Measurements from ENCODE around the gene DOCK4.

Gene DOCK4

DNA sequence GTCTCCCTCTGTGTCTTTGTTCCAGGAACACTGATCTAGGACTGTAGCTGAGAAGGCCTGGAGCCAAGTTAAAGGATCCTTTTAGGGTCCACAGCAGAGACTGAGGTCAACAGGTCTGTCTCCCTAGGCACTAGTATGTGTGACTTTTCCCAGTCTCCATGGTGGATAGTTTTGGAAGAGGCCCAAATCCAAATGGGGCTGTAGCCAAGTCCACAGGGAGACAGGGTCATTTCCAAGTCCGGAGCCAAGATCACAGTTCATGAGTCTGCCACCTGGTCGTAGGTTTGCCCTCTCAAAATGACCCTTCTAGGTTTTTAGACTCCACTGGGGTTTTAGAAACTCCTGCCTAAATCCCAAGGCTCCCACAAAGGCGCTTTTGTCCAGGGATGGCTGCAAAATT, 17.1 kb upstream of the DOCK4 start:
- no peak for DNase-seq (ENCODE audit: low read depth in 3 of 3)

DNA sequence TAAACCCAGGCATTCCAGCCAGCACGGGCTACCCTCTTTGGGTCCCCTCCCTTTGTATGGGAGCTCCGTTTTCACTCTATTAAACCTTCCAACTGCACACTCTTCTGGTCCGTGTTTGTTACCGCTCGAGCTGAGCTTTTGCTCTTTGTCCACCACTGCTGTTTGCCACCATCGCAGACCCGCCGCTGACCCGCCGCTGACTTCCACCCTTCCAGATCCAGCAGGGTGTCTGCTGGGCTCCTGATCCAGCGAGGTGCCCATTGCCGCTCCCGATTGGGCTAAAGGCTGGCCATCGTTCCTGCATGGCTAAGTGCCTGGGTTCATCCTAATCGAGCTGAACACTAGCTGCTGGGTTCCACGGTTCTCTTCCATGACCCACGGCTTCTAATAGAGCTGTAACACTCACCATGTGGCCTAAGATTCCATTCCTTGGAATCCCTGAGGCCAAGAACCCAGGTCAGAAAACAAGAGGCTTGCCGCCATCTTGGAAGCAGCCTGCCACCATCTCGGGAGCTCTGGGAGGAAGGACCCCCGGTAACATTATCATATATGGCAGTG, 14.8 kb upstream of the DOCK4 start:
- DNase-seq (ENCODE audit: low read depth in 3 of 3): no peak

DNA sequence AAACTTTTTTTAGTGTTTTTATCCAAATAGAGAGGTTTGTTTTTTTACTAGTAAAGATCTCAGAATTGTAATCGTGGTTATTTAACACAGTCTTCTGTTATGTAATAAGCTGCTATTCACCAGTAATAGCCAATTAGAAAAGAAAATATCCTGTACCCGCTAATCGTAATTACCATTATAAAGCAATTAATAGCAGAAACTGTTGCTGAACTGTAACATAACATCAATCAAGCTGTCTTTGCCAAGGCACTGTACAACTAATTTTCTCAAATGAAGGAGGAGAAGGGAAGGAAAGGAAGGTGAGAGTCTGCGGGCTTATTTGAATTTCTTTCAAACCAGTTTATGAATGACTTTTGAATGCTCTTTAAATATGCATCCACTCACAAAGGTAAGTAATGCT, 9.6 kb upstream of the DOCK4 start:
- no peak for DNase-seq (ENCODE audit: low read depth in 3 of 3)

DNA sequence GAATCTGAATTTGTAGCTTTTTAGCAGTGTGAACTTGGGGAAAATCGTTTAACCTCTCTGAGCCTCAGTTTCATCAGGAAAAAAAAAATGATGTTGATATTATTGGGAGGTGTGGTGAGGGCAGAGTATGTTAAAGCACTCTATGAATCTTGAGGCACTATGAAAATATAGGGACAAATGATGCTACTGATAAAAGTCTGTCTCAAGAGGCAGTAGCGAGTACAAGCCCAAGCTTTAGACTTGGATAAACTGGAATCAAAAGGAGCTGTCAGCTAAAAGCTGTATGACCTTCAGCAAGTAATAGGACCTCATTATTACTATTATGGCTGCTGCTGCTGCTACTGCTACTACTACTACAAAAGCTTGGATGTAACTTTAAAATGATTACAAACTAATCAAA, 8.7 kb upstream of the DOCK4 start:
- DNase-seq (ENCODE audit: low read depth in 3 of 3): no peak

DNA sequence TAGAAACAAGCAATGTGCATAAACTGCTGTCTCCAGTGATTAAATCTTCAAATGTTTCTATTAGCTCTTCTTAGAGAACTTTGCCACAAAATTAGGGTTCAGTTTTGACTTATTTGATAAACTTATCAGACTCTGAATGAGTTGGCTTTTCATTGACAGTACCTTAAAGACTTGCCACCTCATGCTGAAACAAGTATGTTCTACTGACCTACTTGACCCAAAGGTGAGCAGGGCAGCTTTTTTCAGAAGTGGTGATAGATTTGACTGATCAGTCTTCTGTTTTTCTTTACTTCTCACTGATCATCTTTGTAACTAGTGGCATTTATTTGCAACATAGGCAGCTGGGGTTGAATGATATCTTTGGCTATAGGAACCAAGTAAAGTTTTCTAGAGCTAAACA, 8.1 kb upstream of the DOCK4 start:
- no peak for DNase-seq (ENCODE audit: low read depth in 3 of 3)

DNA sequence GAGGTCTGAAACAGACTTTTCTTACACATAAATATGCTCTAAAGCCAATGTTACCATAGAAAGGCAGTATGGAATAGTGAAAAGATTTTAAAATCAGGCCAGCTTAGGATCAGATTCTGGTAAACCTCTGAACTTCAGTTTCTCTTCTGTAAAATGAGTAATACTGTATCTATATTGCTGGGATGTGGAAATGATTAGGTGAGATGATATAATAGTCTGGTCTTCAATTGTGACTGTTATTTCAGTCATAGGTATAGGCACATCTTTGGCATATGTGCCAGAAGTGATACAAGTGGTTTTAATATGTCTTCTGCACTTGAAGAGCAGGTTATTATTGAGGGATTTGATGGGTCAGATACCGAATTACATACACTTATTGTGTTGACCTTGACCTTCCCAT, 7.5 kb upstream of the DOCK4 start:
- DNase-seq (ENCODE audit: low read depth in 3 of 3): no peak

DNA sequence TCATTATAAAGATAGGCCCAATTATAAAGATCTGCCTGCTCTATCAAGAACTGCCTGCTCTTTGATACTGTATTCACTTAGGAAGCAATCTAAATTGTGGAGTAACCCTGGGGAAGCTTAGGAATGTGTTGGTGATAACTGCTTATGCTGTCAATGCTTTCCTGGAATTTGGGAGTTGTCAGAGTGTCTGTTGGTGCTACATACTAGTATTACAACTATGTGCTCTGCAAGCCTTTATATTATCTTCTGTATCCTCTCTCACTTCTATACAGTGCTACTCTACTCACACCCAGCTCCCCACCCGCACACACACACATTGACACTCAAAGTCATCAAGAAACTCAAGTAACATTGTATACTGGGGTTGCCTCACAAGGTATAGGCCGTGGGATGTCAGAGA, 6.4 kb upstream of the DOCK4 start:
- DNase-seq (ENCODE audit: low read depth in 3 of 3): no peak

DNA sequence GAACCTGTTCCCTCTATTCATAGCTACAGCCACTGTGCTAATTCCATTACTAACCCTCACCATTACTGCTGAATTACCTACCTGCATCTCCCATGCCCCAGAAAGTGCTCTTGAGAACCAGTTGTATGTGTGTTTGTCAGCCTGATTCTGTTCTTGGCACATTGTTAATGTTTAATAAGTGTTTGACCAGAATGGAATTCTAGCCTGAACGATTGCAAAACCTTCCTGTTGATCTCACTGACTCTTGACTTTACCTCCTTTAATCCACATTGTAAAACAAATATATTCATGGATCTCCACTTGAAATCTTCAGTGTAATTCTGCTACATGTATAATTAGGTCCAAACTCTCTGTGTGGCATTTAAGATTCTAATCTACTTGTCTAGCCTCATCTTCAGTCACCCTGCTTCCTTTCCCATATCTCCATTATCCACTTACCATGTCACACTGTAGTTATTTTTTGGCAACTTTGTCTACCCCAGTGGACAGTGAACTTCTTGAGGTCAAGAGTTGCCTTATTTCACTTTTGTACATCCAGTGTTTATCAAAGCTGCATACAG, 5.2 kb upstream of the DOCK4 start:
- DNase-seq (ENCODE audit: low read depth in 3 of 3): no peak

DNA sequence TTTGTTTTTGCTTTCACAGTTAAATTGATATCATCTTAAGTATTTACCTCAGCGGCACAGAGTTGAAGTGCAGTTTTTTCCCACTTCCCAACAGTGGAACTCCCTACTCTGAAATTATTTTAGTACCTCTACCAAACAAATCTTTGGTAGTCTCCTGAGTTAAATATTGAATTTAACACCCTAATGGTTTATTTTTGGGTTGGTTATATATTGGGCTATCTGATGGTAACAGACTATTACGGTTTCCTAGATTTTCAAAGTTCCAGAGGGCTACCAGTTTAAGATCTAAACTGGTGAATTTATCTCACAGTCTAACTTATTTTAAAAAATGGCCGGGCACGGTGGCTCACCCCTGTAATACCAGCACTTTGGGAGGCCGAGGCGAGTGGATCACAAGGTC, 1.6 kb upstream of the DOCK4 start:
- no peak for DNase-seq (ENCODE audit: low read depth in 3 of 3)

DNA sequence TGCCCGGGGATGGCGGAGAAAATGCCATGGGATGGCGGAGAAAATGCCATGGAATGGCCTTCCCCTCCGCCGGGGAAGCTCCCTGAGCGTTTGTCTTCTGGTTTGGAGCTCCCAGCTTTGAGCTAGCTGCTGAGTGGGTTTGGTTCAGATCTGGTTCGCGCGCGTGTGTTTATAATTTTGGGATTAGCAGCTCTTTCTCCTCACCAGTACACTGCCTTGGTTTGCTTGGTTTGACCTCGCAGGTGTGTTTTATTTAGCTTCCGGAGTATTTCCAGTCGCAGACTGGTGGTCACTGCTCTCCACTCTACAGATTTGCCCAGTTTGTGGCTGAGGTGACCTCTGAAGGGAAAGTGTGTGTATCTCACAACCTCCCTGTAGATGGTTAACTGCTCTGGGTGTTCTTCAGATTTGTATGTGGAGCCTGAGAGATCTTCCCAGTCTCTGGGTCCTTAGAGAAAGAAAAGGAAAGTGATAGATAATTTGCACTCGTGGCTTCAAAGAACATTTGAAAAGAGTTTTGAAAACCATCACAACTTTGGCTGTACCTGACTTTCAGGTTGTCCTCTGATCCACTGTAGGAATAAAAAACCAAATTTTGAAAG, 893 bp upstream of the DOCK4 start:
- no peak for DNase-seq (ENCODE audit: low read depth in 3 of 3)

DNA sequence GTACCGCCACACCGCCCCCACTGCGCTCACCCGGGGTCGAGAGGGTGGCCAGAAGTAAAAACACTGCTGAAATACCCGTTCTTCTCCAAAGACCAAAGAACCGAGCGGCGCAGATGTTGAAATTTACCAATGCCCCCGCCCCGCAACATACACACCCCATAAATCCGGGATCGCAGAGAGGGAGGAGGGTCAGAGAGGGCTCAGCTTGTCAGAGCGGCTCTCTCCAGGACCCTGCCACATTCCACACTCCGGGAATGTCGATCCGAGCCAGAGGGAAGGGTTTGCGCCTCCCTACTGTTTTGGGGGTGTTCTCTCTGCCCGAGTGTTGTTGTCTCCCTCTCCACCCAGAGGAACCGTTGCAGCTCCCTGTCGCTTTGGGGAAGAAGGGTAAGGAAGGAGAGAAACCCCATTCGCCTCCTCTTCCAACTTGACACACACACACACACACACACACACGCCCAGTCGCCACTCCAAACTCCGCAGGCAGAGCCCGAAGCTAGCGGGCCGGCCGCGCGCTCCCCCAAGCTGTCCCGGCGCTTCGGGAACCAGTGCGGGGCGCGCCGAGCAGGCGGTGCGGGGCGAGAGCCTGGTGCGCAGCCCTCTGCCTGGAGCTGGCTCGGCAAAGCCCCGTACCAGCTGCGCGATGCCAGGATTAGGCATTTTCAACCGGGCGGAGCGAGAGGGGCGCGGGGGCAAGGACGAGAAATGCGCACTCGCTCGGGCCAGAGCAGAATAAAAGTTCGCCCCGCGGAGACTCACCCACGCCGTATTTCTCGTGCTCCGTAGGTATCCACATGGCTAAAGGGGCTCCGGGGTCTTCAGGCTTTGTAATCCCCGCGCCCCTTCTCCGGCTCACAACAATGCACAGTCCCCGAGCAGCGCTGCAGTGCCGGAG, 609 bp downstream of the DOCK4 start:
- DNase-seq (ENCODE audit: low read depth in 3 of 3): peak in 1 of 3 donors; percentile 8

DNA sequence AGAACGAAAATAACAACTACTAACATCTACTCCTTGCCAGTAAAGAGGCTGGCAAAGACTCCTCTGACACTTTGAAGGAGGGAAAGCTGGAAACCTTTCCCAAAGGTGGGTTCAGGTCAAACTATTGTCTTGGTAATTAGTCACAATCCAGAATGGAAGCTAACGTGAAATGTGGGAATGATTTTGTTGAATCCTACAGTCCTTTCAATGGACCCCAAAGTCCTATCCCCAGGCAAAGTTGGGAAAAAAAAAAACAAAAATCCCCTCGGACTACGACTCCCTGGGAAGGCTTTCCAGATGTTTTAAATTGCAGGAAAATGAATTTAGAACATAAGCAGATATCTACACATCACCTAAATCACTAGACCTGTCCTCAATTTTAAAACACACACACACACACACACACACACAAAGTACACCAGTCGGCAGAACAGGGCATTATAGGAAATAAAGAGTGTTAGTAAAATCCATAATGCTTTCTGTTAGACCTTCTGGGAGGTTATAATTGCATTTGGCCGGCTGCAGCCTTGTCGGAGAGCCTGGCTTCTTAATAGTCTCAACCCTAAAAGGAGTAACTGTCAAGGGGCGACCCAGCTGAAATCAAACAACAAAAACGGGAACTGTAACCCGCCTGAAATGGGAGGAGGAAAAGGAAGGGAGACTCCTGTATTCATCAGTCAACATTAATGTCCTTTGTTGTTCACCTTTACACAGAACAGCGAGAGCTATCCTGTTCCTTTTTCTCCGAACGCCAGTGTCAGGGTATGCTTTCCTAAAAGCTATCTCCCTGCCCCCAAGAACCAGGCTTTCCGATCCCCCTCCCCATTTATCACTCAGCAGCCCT, 1.5 kb downstream of the DOCK4 start:
- no peak for DNase-seq (ENCODE audit: low read depth in 3 of 3)

DNA sequence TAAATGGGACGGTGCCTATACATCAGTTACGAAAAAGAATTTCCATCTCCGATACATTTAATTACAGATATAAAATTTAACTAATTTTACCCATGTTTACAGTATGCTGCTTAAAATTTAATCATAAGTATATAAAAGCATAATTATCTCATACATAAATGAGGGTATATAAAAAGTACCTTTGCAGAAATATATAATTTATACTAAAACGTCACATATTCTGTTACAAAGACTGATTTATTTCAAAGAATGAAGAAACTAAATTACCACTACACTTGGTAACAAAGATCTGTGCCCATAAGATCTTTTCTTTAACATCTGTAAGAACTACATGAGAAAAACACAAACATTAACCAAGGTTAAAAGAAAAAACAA, 2.8 kb downstream of the DOCK4 start:
- no peak for DNase-seq (ENCODE audit: low read depth in 3 of 3)

DNA sequence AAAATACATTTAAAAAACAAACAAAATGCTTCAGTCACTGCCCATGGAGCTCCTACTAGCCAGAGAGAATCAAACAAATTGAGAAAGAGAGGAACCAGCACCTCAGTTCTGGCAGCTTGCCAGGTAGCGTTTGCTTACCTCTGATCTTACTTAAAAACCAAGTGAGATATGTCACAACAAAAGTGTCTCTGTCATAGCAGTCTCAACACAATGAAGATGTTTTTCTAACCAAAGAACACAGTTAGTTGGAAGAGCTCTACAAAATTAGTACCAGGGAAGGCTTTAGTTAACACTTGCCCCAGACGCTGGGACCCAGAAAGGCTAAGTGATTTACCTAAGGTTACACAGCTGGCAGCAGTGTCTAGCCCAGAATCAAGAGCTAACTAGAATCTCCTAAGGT, 3.4 kb downstream of the DOCK4 start:
- DNase-seq (ENCODE audit: low read depth in 3 of 3): peak in 1 of 3 donors; percentile 17

DNA sequence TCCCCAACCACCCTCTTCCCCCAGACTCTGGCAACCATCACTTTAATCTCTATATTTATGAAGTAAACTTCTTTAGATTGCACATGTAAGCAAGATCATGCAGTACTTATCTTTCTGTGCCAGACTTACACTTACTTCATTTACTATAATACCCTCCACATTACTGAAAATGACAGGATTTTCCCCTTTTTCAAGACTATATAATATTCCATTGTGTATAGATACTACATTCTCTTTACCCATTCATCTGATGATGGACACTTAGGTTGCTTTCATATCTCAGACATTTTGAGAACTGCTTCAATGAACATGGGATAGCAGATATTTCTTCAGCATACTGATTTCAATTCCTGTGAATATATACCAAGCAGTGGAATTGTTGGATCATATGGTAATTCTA, 4.4 kb downstream of the DOCK4 start:
- no peak for DNase-seq (ENCODE audit: low read depth in 3 of 3)

DNA sequence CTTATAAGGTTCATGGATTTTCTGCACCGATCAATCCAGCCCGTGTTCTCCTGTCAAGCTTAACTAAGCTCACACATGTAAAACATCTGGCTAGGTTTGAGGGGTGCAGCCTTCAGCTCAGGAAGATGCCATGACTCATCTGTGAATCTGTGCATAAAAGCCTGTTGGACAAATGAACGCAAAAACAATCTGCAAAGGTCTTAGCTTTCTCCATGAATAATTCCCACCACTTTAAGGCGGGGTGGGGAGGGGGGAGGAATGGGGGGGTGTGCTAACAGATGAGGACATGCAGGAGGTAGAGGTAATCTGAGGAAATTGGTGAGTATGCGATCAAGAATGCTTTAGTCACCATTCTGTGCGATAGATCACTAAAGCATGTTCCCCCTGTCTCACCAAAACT, 4.8 kb downstream of the DOCK4 start:
- no peak for DNase-seq (ENCODE audit: low read depth in 3 of 3)

DNA sequence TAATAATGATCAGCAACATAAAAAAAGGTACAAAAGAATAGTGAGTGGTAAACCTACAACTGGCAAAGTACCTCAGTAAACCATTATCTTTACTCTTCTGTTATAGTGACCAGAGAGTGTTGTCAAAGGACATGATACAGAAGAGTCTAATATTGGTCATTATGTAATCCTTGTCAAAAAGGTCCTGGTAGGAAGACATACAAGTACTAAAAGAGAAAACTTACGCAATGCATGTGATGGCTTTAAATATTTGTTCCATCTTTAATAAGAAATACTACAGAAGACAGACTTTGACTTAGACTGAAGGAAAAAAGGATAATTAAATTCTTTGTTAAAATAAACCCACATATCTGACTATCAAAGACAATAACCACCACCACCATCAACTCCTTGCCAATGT, 6.5 kb downstream of the DOCK4 start:
- DNase-seq (ENCODE audit: low read depth in 3 of 3): no peak

DNA sequence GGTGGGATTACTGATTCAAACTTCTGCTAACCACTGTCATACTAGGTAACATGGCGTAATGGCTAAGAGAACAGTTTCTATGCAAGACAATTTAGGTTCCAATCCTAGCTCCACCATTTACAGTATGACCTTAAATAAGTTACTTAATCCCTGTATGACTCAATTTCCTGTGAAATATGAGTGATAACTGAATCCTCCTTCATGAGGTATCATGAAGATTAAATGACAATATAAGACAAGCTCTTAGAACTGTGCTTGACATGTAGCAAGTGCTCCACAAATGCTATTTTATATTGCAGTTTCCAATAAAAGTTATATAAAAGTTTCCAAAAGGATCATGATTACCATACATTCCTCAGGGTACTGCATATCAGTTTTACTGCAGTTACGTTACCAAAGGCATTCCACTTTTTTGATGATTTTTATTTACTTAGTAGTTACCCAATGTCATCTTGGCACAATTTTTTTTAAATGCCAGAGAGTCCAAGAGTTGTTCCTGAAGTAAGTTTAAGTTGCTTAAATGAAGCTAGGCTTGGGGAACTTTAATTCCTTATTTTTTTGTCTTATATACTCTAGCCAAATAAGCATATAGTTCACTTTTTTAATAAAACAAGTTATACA, 7.1 kb downstream of the DOCK4 start:
- no peak for DNase-seq (ENCODE audit: low read depth in 3 of 3)

DNA sequence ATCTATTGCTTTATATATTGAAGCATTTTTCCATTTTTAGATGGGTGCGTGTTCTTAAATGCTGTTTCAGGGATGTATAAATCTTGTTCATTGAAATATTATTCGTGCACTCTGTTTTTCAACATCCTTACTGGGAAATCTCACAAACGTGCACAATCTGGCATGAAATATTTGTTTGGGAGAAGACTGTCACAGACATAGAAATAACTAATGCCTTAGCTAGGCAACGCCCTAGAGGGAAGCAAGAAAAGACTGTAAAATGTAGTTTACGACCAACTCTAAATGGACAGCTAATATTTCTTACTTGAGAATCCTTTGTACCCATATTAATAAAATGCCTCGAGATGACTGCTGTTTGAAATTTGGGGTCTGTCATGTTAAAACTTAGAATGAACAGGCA, 8.9 kb downstream of the DOCK4 start:
- DNase-seq (ENCODE audit: low read depth in 3 of 3): no peak

DNA sequence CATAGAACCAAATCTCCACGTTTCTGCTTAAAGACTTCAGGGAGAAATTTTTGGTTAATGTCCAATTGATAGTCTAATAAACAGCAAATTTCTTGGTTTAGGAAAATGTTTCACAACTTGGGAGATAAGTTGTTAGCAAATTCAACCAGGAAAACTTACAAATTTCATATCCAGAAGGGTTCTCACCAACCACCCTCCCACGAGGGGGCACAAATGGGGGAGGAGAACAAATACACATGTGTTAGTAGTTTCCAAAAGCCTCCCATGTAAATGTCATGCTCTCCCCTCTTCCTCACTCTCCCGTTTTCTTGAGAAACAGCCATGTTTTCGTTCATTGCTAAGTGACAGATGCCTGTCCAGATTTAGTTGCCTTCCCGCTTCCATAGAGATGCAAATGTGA, 10.5 kb downstream of the DOCK4 start:
- DNase-seq (ENCODE audit: low read depth in 3 of 3): no peak

DNA sequence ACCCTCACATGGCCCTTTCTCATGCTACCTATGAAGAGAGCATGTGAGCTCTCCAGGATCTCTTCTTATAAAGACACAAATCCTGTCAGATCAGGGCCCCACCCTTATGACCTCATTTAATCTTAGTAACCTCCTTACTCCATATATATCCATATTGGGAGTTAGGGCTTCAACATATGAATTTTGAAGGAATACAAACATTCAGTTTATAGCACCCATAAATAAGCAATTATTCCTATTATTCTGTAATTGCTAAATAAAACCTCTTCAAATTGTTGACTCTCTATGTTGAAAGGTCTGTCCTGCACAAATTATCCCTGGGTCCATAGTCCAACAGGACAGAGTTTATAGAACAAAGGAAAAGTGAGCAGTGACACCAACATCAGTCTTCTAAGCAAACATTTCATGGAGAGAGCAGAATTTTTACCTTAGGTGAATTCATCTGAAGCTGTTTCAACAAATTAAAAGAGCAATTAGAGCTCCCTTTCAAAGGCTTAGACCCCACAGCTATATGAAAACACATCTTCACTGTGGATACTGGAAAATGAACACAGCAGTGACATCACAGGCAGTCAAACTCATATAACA, 12.2 kb downstream of the DOCK4 start:
- DNase-seq (ENCODE audit: low read depth in 3 of 3): no peak

All from stimulated activated CD4-positive, alpha-beta T cell treated with anti-CD3 and anti-CD28 coated beads, TNF-alpha, amount 100 ng/mL, for 48 hours (primary cell).